GM12878 (cell line): Measurements from ENCODE around the gene ENTREP1. TPM values are rescaled to one million over a fixed set of nuclear protein-coding genes. Genes with fewer than 3 reads are reported as not detected.

Source experiments
- ATAC-seq: fragments of 200-7000 bp; cut with Tn5 transposase; 3 replicates; pipeline ENCODE4 v1.9.1; 2020; ENCODE audit warnings: mild to moderate bottlenecking, moderate library complexity
- BruUV-seq: library from RNA; stranded (reverse); fragments of 400-500 nt; replicated peaks from 2 replicates; lab custom pipeline; 2021; lab: Mats Ljungman, UMichigan
- CTCF ChIA-PET: fragments of 300-600 bp; sonication (Branson Sonifier 250); formaldehyde crosslinking; extraction: SDS; loops from one replicate; lab custom pipeline; 2021; ENCODE audit warnings: inconsistent platforms; lab: Yijun Ruan, JAX
- POLR2A ChIA-PET: fragments of 350-600 bp; formaldehyde crosslinking; extraction: SDS; loops from one replicate; lab custom pipeline; 2021; ENCODE audit warnings: inconsistent platforms; lab: Charles Lee
- RAD21 ChIA-PET: fragments of 300-600 bp; sonication (Branson Sonifier 250); formaldehyde crosslinking; loops from one replicate; lab custom pipeline; 2023; ENCODE audit warnings: antibody characterized with exemption; ENCODE audit not compliant: unreplicated experiment; lab: Charles Lee
- SMC1A ChIA-PET: fragments of 300-600 bp; sonication (Branson Sonifier 250); formaldehyde crosslinking; loops from one replicate; lab custom pipeline; 2023; ENCODE audit not compliant: unreplicated experiment, uncharacterized antibody; lab: Charles Lee
- DNase-seq: peaks from one replicate; pipeline ENCODE4 v3.0.0-alpha.2; 2011; ENCODE audit warnings: low read depth, low spot score
- FAIRE-seq: peaks from 3 replicates; lab custom pipeline; 2011; peaks lifted over from hg19 to GRCh38; lab: Jason Lieb, UNC
- H2AFZ ChIP-seq: 2 replicates; pipeline ENCODE4 v1.6.0; 2011; ENCODE audit warnings: low read depth, low read length, control low read depth; ENCODE audit not compliant: control insufficient read depth
- H3K27ac ChIP-seq: 2 replicates; pipeline ENCODE4 v1.5.1; 2011; ENCODE audit warnings: control low read depth; ENCODE audit not compliant: control insufficient read depth, insufficient read depth
- H3K27me3 ChIP-seq, 2 experiments: replicated peaks in 1 of 2; 2 replicates each; pipeline versions ENCODE4 v1.6.0 to v1.6.1; 2011; ENCODE audit warnings: low read length in 1 of 2; ENCODE audit not compliant: control insufficient read depth in 2 of 2, insufficient read depth in 2 of 2
- H3K36me3 ChIP-seq, 2 experiments: 2 replicates each; pipeline ENCODE4 v1.5.1; 2011; ENCODE audit warnings: low read length in 1 of 2; ENCODE audit not compliant: control insufficient read depth in 2 of 2, insufficient read depth in 2 of 2
- H3K4me1 ChIP-seq: 2 replicates; pipeline ENCODE4 v1.6.1; 2011; ENCODE audit warnings: mild to moderate bottlenecking, low read length, moderate library complexity, mixed read lengths; ENCODE audit not compliant: control insufficient read depth, insufficient read depth
- H3K4me2 ChIP-seq: 2 replicates; pipeline ENCODE4 v1.6.0; 2011; ENCODE audit warnings: control low read depth; ENCODE audit not compliant: control insufficient read depth, insufficient read depth
- H3K4me3 ChIP-seq: fragments of 200-600 bp; sonication (generic); 2 replicates; pipeline ENCODE4 v1.5.1; 2016
- H3K79me2 ChIP-seq: 2 replicates; pipeline ENCODE4 v1.6.0; 2011; ENCODE audit warnings: low read length; ENCODE audit not compliant: control insufficient read depth, insufficient read depth
- H3K9ac ChIP-seq: 2 replicates; pipeline ENCODE4 v1.8.0; 2011; ENCODE audit warnings: low read length, control low read depth, mixed read lengths; ENCODE audit not compliant: control insufficient read depth, insufficient read depth
- H3K9me3 ChIP-seq: replicated peaks from 3 replicates; pipeline ENCODE4 v1.5.1; 2011; ENCODE audit warnings: mild to moderate bottlenecking, low read length; ENCODE audit not compliant: control insufficient read depth, insufficient read depth
- H4K20me1 ChIP-seq: 2 replicates; pipeline ENCODE4 v1.6.0; 2011; ENCODE audit not compliant: control insufficient read depth, insufficient read depth
- ATF7 ChIP-seq: fragments of 450-650 bp; IDR thresholded peaks from 2 replicates; pipeline ENCODE4 v1.6.1; 2016; ENCODE audit warnings: low read depth, mild to moderate bottlenecking
- CHD1 ChIP-seq: IDR thresholded peaks from 2 replicates; pipeline ENCODE4 v1.6.1; 2012; ENCODE audit warnings: low read depth, low read length, improper control_type of control experiment
- E2F4 ChIP-seq: IDR thresholded peaks from 2 replicates; pipeline ENCODE4 v1.6.1; 2012; ENCODE audit warnings: low read depth, low read length, improper control_type of control experiment
- MTA3 ChIP-seq: IDR thresholded peaks from 2 replicates; pipeline ENCODE4 v1.6.1; 2012; ENCODE audit warnings: low read length, inconsistent platforms, borderline replicate concordance
- PBX3 ChIP-seq: IDR thresholded peaks from 2 replicates; pipeline ENCODE4 v1.6.1; 2011; ENCODE audit warnings: mild to moderate bottlenecking, low read depth, low read length, moderate library complexity; ENCODE audit not compliant: insufficient replicate concordance
- POLR2AphosphoS5 ChIP-seq: IDR thresholded peaks from 2 replicates; pipeline ENCODE4 v1.6.1; 2011; ENCODE audit warnings: mild to moderate bottlenecking, low read length, inconsistent platforms
- RB1 ChIP-seq: fragments of 450-650 bp; formaldehyde crosslinking; IDR thresholded peaks from 2 replicates; pipeline ENCODE4 v1.6.1; 2017; ENCODE audit warnings: mild to moderate bottlenecking, borderline replicate concordance
- SIN3A ChIP-seq: IDR thresholded peaks from 2 replicates; pipeline ENCODE4 v1.6.1; 2012; ENCODE audit warnings: low read depth, low read length, improper control_type of control experiment
- SMARCA5 ChIP-seq: fragments of 450-650 bp; IDR thresholded peaks from 2 replicates; pipeline ENCODE4 v1.6.1; 2017; ENCODE audit warnings: mild to moderate bottlenecking
- SREBF2 ChIP-seq: IDR thresholded peaks from 2 replicates; pipeline ENCODE4 v1.6.1; 2012; ENCODE audit warnings: mild to moderate bottlenecking, low read length
- TAF1 ChIP-seq: IDR thresholded peaks from 2 replicates; pipeline ENCODE4 v1.6.1; 2011; ENCODE audit warnings: mild to moderate bottlenecking, low read depth, low read length, borderline replicate concordance
- USF2 ChIP-seq: IDR thresholded peaks from 2 replicates; pipeline ENCODE4 v1.6.1; 2011; ENCODE audit warnings: low read depth, low read length, improper control_type of control experiment, borderline replicate concordance
- ZBED1 ChIP-seq: IDR thresholded peaks from 2 replicates; pipeline ENCODE4 v1.6.1; 2016; ENCODE audit warnings: borderline replicate concordance
- ZBTB4 ChIP-seq: fragments of 450-650 bp; formaldehyde crosslinking; IDR thresholded peaks from 2 replicates; pipeline ENCODE4 v1.4.0; 2022; ENCODE audit warnings: mild to moderate bottlenecking, moderate library complexity
- ZNF622 ChIP-seq: fragments of 450-650 bp; IDR thresholded peaks from 2 replicates; pipeline ENCODE4 v1.6.1; 2017; ENCODE audit warnings: mild to moderate bottlenecking, inconsistent platforms
- WGBS: methylation state at CpG from one replicate; pipeline ENCODE4 v1.1.6; 2016; ENCODE audit warnings: low lambda C conversion rate; ENCODE audit not compliant: insufficient replicate concordance, insufficient coverage; ENCODE audit errors: missing lambda C conversion rate; 5-methylcytosine and 5-hydroxymethylcytosine counted together
- in situ Hi-C: fragments of 300-500 bp; cut with MboI; formaldehyde crosslinking; loops from 9 replicates; pipeline ENCODE4 v1.14.3; 2018; ENCODE audit warnings: mixed read lengths
- intact Hi-C: fragments of 100-400 bp; cut with micrococcal nuclease; formaldehyde crosslinking; loops from one replicate; pipeline ENCODE4 v1.14.2; 2022; ENCODE audit not compliant: unreplicated experiment
- polyA plus RNA-seq, 11 experiments: library from polyadenylated mRNA; depleted of rRNA in 4 of 11; unstranded in 6 of 11; stranded (reverse) in 5 of 11; fragments of >200 nt; fragmentation: Nextera tagmentation in 4 of 11; fragmentation: Illumina TruSeq in 1 of 11; extraction: Ambion mirVana in 4 of 11; extraction: Trizol in 1 of 11; gene quantifications; 1 replicate in 1 of 11; 2 replicates in 10 of 11; pipeline versions ENCODE4 v1.2.1 to v1.2.3, GENCODE V29; 2011 to 2016; ENCODE audit warnings: inconsistent platforms in 2 of 11, missing spikeins in 2 of 11, low read depth in 1 of 11
- total RNA-seq, 4 experiments: library from RNA; depleted of rRNA in 3 of 4; stranded (reverse); fragments of >200 nt in 3 of 4; fragmentation: Illumina TruSeq in 1 of 4; extraction: Trizol in 1 of 4; gene quantifications; 2 replicates each; pipeline versions ENCODE4 v1.2.1 to v1.2.3, GENCODE V29; 2013 to 2021

Gene ENTREP1
- total and polyA plus RNA-seq, 10 of the 15 experiments (the other 5 are each of a cell fraction or from before 2014, with no cell fraction given), result not detected

GRCh38 chr9:69386651-69387050 lies 61.6 kb downstream of the ENTREP1 start:
- FAIRE-seq (no peak), ATAC-seq (no peak), DNase-seq (no peak)
- no peak for TF ChIP-seq USF2
- no peak for TF ChIP-seq ZBED1
- no peak for TF ChIP-seq ZBTB4 (CRISPR knock-in tag)
- TF ChIP-seq E2F4, result no peak
- no peak for TF ChIP-seq SMARCA5
- no peak for TF ChIP-seq SREBF2
- no peak for TF ChIP-seq ATF7
- TF ChIP-seq ZNF622, result no peak
- no peak for TF ChIP-seq TAF1
- TF ChIP-seq PBX3, result no peak
- TF ChIP-seq CHD1, result no peak
- TF ChIP-seq SIN3A, result no peak
- TF ChIP-seq RB1, result no peak
- no peak for TF ChIP-seq POLR2AphosphoS5
- TF ChIP-seq MTA3, result no peak
- Histone ChIP-seq H3K27me3 (peaks cover 0 to 1% of the 10 kb centered on the region in 2 experiments; a peak in 2 of 4 replicates), H4K20me1 (no peaks in the 10 kb centered on the region), H3K9ac (no peak overlapping the region), H3K4me2 (no peak overlapping the region), H3K36me3 (no peaks in the 10 kb centered on the region), H3K27ac (no peak overlapping the region), H3K9me3 (no peaks in the 10 kb centered on the region), H3K4me1 (no peaks in the 10 kb centered on the region), H3K79me2 (no peaks in the 10 kb centered on the region), H2AFZ (no peak overlapping the region), H3K4me3 (no peak overlapping the region)
- intact Hi-C loops (no loop called here), in situ Hi-C loops (no loop called here)
- ChIA-PET POLR2A (no interaction called here), CTCF (no interaction called here), SMC1A (no interaction called here), RAD21 (no interaction called here)
- BruUV-seq, result no TSS peak
- 48% methylated on average over 4 of the region's 4 CpGs for WGBS
